Measurements from ENCODE around the gene CDC42BPA.
"Not testable (repeated sequence)": the region's sequence is repeated elsewhere in the genome, so short reads cannot be mapped to it uniquely, and the experiment has no call there.

Gene CDC42BPA

DNA sequence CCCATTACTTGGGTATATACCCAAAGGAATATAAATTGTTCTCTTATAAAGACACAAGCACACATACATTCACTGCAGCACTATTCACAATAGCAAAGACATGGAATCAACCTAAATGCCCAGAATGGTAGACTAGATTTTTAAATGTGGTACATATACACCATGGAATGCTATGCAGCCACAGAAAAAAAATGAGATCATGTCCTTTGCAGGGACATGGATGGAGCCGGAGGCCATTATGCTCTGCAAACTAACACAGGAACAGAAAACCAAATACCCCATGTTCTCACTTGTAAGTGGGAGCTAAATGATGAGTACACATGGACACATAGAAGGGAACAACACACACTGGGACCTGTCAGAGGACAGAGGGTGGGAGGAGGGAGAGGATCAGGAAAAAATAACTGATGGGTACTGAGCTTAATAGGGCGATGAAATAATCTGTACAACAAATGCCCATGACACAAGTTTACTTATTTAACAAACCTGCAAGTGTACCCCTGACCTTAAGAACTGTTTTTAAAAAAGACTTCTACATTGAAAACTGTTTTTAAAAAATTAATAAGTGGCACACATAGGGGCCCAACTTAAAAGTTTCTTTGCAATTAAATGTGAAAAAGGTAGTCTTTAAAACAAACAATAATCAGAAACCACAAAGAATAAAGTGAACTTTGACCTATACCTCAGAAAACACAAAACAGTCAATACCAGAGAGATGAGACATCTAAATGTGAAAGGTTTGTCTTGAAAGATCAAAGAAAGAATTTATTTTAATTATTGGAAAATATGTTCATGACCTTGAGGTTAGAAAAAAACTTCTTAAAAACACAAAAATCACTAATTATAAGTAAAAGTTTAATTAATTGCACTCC, 75.2 kb downstream of the CDC42BPA start:
- Histone ChIP-seq H3K4me3 (ENCODE audit: low read depth in 1 of 5, low read length in 5 of 5) (no peak overlapping the region), H3K27me3 (ENCODE audit: control insufficient read depth in 5 of 5, insufficient read depth in 4 of 5, low read length in 5 of 5) (no peaks in the 10 kb centered on the region), H3K36me3 (ENCODE audit: control insufficient read depth in 5 of 5, insufficient read depth in 5 of 5, low read length in 5 of 5) (no peaks in the 10 kb centered on the region), H3K9ac (ENCODE audit: low read length in 5 of 5) (peak overlapping the region in 3 of 5 donors; percentile 10 to 52 (median 20)), H3K9me3 (ENCODE audit: control insufficient read depth in 5 of 5, low read length in 5 of 5) (no peaks in the 10 kb centered on the region), H3K27ac (ENCODE audit: low read depth, low read length) (peak overlapping the region; percentile 90), H3K4me1 (ENCODE audit: control insufficient read depth in 5 of 5, insufficient read depth in 5 of 5, low read length in 5 of 5) (peaks cover 0 to 35% (median 22%) of the 10 kb centered on the region in 5 donors)

DNA sequence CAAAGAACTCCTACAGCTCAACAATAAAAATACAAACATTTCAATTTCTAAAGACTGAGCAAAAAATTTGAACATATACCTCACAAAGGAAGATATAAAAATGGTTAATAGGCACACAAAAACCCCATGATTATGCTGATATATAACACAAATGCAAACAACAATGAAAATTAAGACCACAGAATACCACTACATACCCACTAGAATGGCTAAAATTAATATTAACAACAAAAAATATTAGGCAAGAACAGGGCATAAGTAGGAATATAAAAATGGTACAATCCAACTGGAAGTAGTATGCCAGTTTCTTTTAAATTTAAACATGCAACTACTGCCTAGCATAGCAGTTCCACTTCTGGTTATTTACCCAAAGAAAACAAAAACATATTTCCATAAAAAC, 77.3 kb downstream of the CDC42BPA start:
- Histone ChIP-seq H3K4me3 (ENCODE audit: low read depth in 1 of 5, low read length in 5 of 5) (no peak overlapping the region), H3K36me3 (ENCODE audit: control insufficient read depth in 5 of 5, insufficient read depth in 5 of 5, low read length in 5 of 5) (no peaks in the 10 kb centered on the region), H3K9me3 (ENCODE audit: control insufficient read depth in 5 of 5, low read length in 5 of 5) (no peaks in the 10 kb centered on the region), H3K9ac (ENCODE audit: low read length in 5 of 5) (no peak overlapping the region), H3K4me1 (ENCODE audit: control insufficient read depth in 5 of 5, insufficient read depth in 5 of 5, low read length in 5 of 5) (peaks cover 0 to 28% (median 18%) of the 10 kb centered on the region in 5 donors), H3K27ac (ENCODE audit: low read depth, low read length) (no peak overlapping the region), H3K27me3 (ENCODE audit: control insufficient read depth in 5 of 5, insufficient read depth in 4 of 5, low read length in 5 of 5) (no peaks in the 10 kb centered on the region)

DNA sequence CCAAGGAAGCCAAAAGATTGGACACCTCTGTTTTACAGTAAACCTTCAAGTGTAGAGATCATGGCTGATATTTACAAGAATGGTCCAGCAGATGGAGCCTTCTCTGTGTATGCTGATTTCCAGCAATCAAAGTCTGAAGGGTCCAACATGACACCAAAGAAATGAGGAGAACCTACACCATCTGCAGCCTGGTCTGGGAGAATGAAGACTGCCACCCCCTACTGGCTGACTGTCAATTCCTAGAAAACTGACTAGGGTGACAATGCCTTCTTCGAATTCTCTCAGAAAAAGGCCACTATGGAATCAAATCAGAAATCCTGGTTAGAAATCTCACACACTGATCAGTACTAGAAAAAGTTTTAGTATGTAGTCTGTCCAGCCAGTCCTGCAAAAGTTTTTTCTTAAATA, 83.3 kb downstream of the CDC42BPA start:
- Histone ChIP-seq H3K27me3 (ENCODE audit: control insufficient read depth in 5 of 5, insufficient read depth in 4 of 5, low read length in 5 of 5) (no peaks in the 10 kb centered on the region), H3K4me3 (ENCODE audit: low read depth in 1 of 5, low read length in 5 of 5) (no peak overlapping the region), H3K9me3 (ENCODE audit: control insufficient read depth in 5 of 5, low read length in 5 of 5) (no peaks in the 10 kb centered on the region), H3K4me1 (ENCODE audit: control insufficient read depth in 5 of 5, insufficient read depth in 5 of 5, low read length in 5 of 5) (peaks cover 0 to 4% (median 0%) of the 10 kb centered on the region in 5 donors), H3K36me3 (ENCODE audit: control insufficient read depth in 5 of 5, insufficient read depth in 5 of 5, low read length in 5 of 5) (no peaks in the 10 kb centered on the region), H3K9ac (ENCODE audit: low read length in 5 of 5) (no peak overlapping the region), H3K27ac (ENCODE audit: low read depth, low read length) (no peak overlapping the region)

GRCh38 chr1:227231128-227231527, 87.2 kb downstream of the CDC42BPA start:
- H3K27me3 ChIP-seq (ENCODE audit: control insufficient read depth in 5 of 5, insufficient read depth in 4 of 5, low read length in 5 of 5); H3K4me3 ChIP-seq (ENCODE audit: low read depth in 1 of 5, low read length in 5 of 5); H3K27ac ChIP-seq (ENCODE audit: low read depth, low read length); H3K9me3 ChIP-seq (ENCODE audit: control insufficient read depth in 5 of 5, low read length in 5 of 5); H3K9ac ChIP-seq (ENCODE audit: low read length in 5 of 5); H3K36me3 ChIP-seq (ENCODE audit: control insufficient read depth in 5 of 5, insufficient read depth in 5 of 5, low read length in 5 of 5); H3K4me1 ChIP-seq (ENCODE audit: control insufficient read depth in 5 of 5, insufficient read depth in 5 of 5, low read length in 5 of 5): not testable (repeated sequence)

GRCh38 chr1:227228201-227228600, 90.1 kb downstream of the CDC42BPA start:
- Histone ChIP-seq H3K4me3 (ENCODE audit: low read depth in 1 of 5, low read length in 5 of 5) (no peak overlapping the region), H3K4me1 (ENCODE audit: control insufficient read depth in 5 of 5, insufficient read depth in 5 of 5, low read length in 5 of 5) (peaks cover 0 to 12% (median 7%) of the 10 kb centered on the region in 5 donors), H3K36me3 (ENCODE audit: control insufficient read depth in 5 of 5, insufficient read depth in 5 of 5, low read length in 5 of 5) (no peaks in the 10 kb centered on the region), H3K9ac (ENCODE audit: low read length in 5 of 5) (no peak overlapping the region), H3K27me3 (ENCODE audit: control insufficient read depth in 5 of 5, insufficient read depth in 4 of 5, low read length in 5 of 5) (no peaks in the 10 kb centered on the region), H3K27ac (ENCODE audit: low read depth, low read length) (no peak overlapping the region), H3K9me3 (ENCODE audit: control insufficient read depth in 5 of 5, low read length in 5 of 5) (no peaks in the 10 kb centered on the region)

GRCh38 chr1:227227761-227228160, 90.5 kb downstream of the CDC42BPA start:
- no peak overlapping the region for H3K27ac ChIP-seq (ENCODE audit: low read depth, low read length)
- peaks cover 0 to 14% (median 7%) of the 10 kb centered on the region in 5 donors for H3K4me1 ChIP-seq (ENCODE audit: control insufficient read depth in 5 of 5, insufficient read depth in 5 of 5, low read length in 5 of 5)
- no peaks in the 10 kb centered on the region for H3K36me3 ChIP-seq (ENCODE audit: control insufficient read depth in 5 of 5, insufficient read depth in 5 of 5, low read length in 5 of 5)
- H3K27me3 ChIP-seq (ENCODE audit: control insufficient read depth in 5 of 5, insufficient read depth in 4 of 5, low read length in 5 of 5), result no peaks in the 10 kb centered on the region
- no peaks in the 10 kb centered on the region for H3K9me3 ChIP-seq (ENCODE audit: control insufficient read depth in 5 of 5, low read length in 5 of 5)
- H3K9ac ChIP-seq (ENCODE audit: low read length in 5 of 5), result no peak overlapping the region
- H3K4me3 ChIP-seq (ENCODE audit: low read depth in 1 of 5, low read length in 5 of 5), result no peak overlapping the region

- Histone ChIP-seq H3K9me3 (ENCODE audit: control insufficient read depth in 5 of 5, low read length in 5 of 5) (no peaks in the 10 kb centered on the region), H3K27ac (ENCODE audit: low read depth, low read length) (no peak overlapping the region), H3K9ac (ENCODE audit: low read length in 5 of 5) (peak overlapping the region in 1 of 5 donors; percentile 8), H3K4me1 (ENCODE audit: control insufficient read depth in 5 of 5, insufficient read depth in 5 of 5, low read length in 5 of 5) (peaks cover 0 to 14% (median 7%) of the 10 kb centered on the region in 5 donors), H3K36me3 (ENCODE audit: control insufficient read depth in 5 of 5, insufficient read depth in 5 of 5, low read length in 5 of 5) (no peaks in the 10 kb centered on the region), H3K4me3 (ENCODE audit: low read depth in 1 of 5, low read length in 5 of 5) (no peak overlapping the region), H3K27me3 (ENCODE audit: control insufficient read depth in 5 of 5, insufficient read depth in 4 of 5, low read length in 5 of 5) (no peaks in the 10 kb centered on the region)
Observed at GRCh38 chr1:227225715-227226346, 92.5 kb downstream of the CDC42BPA start.

DNA sequence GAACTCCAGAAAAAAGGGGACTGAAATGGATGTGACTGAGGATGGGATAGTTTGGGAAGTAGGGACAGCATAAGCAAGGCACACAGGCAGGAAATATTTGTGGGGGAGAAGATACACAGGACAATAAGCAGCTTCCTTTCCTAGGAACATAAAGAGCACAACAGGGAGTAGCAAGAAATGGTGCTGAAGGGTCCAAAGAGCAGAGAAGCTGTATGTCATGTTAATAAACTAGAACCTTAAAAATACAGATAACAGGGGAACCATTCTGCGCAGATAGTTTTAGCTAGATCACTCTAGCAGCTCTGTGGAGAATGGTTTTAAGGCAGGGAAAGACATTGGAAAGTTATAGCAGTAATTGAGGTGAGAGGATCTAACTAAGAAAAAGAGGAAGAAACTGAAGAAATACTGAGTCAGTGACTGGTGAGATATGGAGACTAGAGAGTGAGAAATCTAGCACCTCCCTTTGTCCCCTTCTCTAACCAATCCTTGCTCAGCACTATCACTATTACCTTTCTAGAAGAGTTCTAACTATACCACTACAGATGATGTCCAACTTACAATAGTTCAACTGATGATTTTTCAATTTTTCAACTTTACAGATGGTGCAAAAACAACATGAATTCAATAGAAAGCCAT, 95.0 kb downstream of the CDC42BPA start:
- H3K27ac ChIP-seq (ENCODE audit: low read depth, low read length), result no peak overlapping the region
- no peaks in the 10 kb centered on the region for H3K36me3 ChIP-seq (ENCODE audit: control insufficient read depth in 5 of 5, insufficient read depth in 5 of 5, low read length in 5 of 5)
- peaks cover 0 to 26% (median 7%) of the 10 kb centered on the region in 5 donors for H3K4me1 ChIP-seq (ENCODE audit: control insufficient read depth in 5 of 5, insufficient read depth in 5 of 5, low read length in 5 of 5)
- H3K4me3 ChIP-seq (ENCODE audit: low read depth in 1 of 5, low read length in 5 of 5), result no peak overlapping the region
- H3K9me3 ChIP-seq (ENCODE audit: control insufficient read depth in 5 of 5, low read length in 5 of 5), result no peaks in the 10 kb centered on the region
- H3K9ac ChIP-seq (ENCODE audit: low read length in 5 of 5), result no peak overlapping the region
- H3K27me3 ChIP-seq (ENCODE audit: control insufficient read depth in 5 of 5, insufficient read depth in 4 of 5, low read length in 5 of 5), result no peaks in the 10 kb centered on the region

DNA sequence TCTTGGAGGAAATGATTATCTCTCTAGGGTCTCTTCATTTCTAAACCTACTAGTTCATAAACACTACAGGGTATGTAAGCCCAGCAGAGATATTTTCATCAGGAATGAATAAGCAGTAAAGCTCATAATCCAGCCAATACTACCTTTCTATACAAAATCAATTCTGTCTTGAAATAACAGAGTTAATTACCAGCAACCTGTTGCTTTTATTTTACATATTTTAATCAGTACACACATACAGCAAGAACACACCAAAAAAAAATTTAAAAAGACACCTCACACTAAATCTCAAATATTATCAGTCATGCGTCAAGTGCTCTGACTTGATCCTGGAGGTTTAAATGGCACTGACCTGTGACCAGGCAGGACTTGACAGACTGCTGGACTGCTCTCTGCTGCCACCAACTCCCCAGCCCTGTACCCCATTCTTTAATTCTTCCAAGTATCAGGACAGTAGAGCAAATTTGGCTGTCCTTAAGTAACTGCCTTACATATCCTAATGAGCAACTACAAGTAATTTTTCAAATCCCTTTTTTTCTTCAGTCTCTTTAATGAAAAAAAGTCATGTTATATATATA, 98.5 kb downstream of the CDC42BPA start:
- no peak overlapping the region for H3K27ac ChIP-seq (ENCODE audit: low read depth, low read length)
- peaks cover 0 to 3% (median 0%) of the 10 kb centered on the region in 5 donors for H3K36me3 ChIP-seq (ENCODE audit: control insufficient read depth in 5 of 5, insufficient read depth in 5 of 5, low read length in 5 of 5)
- H3K4me1 ChIP-seq (ENCODE audit: control insufficient read depth in 5 of 5, insufficient read depth in 5 of 5, low read length in 5 of 5), result peaks cover 0 to 20% (median 0%) of the 10 kb centered on the region in 5 donors
- H3K9ac ChIP-seq (ENCODE audit: low read length in 5 of 5), result no peak overlapping the region
- no peaks in the 10 kb centered on the region for H3K27me3 ChIP-seq (ENCODE audit: control insufficient read depth in 5 of 5, insufficient read depth in 4 of 5, low read length in 5 of 5)
- H3K9me3 ChIP-seq (ENCODE audit: control insufficient read depth in 5 of 5, low read length in 5 of 5), result no peaks in the 10 kb centered on the region
- no peak overlapping the region for H3K4me3 ChIP-seq (ENCODE audit: low read depth in 1 of 5, low read length in 5 of 5)

All from subcutaneous abdominal adipose tissue (tissue), 5 donors.